ENCODE measurements around the gene PNMA6E.

PNMA6E gene

GRCh38 chrX:153401133-153401764 is at the start of gene PNMA6E:
TSS of gene PNMA6E (minus strand) at chrX:153401350. CDS start at chrX:153398849, 2,501 bp downstream.
- no peak for DNase-seq

GRCh38 chrX:153450949-153451277 is 49.8 kb upstream of the PNMA6E start:
- DNase-seq: no peak

- DNase-seq: no peak
Observed at GRCh38 chrX:153450114-153450948, 49.2 kb upstream of the PNMA6E start.

- no peak for DNase-seq
Observed at GRCh38 chrX:153449368-153450113, 48.4 kb upstream of the PNMA6E start.

- no peak for DNase-seq
Observed at GRCh38 chrX:153448556-153449367, 47.6 kb upstream of the PNMA6E start.

- no peak for DNase-seq
Observed at GRCh38 chrX:153447581-153447960, 46.4 kb upstream of the PNMA6E start.

- no peak for DNase-seq
Observed at GRCh38 chrX:153446950-153447580, 45.9 kb upstream of the PNMA6E start.

GRCh38 chrX:153446636-153446936 is 45.4 kb upstream of the PNMA6E start:
- DNase-seq: no peak

GRCh38 chrX:153445856-153446635 is 44.9 kb upstream of the PNMA6E start, which contains the start of gene TREX2:
TSS of gene TREX2 (minus strand) at chrX:153446056. CDS start at chrX:153445430, 626 bp downstream.
- no peak for DNase-seq

GRCh38 chrX:153445106-153445855 is 44.1 kb upstream of the PNMA6E start:
- no peak for DNase-seq

- DNase-seq: no peak
Observed at GRCh38 chrX:153444333-153445011, 43.3 kb upstream of the PNMA6E start.

GRCh38 chrX:153443476-153444332 is 42.6 kb upstream of the PNMA6E start:
- no peak for DNase-seq

- no peak for DNase-seq
Observed at GRCh38 chrX:153442463-153442862, 41.3 kb upstream of the PNMA6E start.

- no peak for DNase-seq
Observed at GRCh38 chrX:153441981-153442380, 40.8 kb upstream of the PNMA6E start.

GRCh38 chrX:153441296-153441695 is 40.1 kb upstream of the PNMA6E start:
- no peak for DNase-seq

GRCh38 chrX:153440556-153441135 is 39.5 kb upstream of the PNMA6E start:
- DNase-seq: no peak

GRCh38 chrX:153439977-153440376 is 38.8 kb upstream of the PNMA6E start:
- no peak for DNase-seq

- DNase-seq: no peak
Observed at GRCh38 chrX:153438532-153438931, 37.4 kb upstream of the PNMA6E start.

GRCh38 chrX:153435845-153436244 is 34.7 kb upstream of the PNMA6E start:
- no peak for DNase-seq

Measured in stimulated activated CD4-positive, alpha-beta T cell treated with anti-CD3 and anti-CD28 coated beads, Interleukin-15, amount 100 ng/mL, for 24 hours (primary cell).